ENCODE measurements around the gene ELAC2. TPM values are rescaled to one million over a fixed set of nuclear protein-coding genes. Genes with fewer than 3 reads are reported as not detected.
A peak's percentile ranks its signal among the peaks of the same experiment; 100 is the strongest.

ELAC2 gene
- total RNA-seq, 2 donors from 2014 or later: 65.5 to 146 TPM

DNA sequence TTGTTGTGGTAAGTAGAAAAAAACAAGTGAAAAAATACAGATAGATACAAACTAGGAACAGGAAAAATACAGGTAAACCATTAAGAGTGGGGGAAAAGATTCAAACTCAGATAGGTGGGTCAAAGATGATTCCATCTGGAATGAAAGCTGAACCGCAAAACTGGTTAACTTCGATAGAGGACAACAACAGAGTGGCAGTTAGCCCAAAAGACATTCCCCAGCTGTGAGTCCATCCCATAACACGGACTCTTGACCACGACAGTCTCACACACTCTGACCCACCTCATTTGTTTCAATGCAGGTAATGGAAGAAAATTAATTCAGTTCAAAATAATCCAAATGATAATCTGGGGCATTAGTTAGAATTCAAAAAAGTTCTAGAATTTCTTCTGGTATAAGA, 13.5 kb downstream of the ELAC2 start:
- Mint-ChIP-seq H3K9me3 (no peaks in the 10 kb centered on the region), H3K27me3 (no peaks in the 10 kb centered on the region), H3K4me3 (no peak overlapping the region), H3K27ac (peak overlapping the region in 1 of 2 donors; percentile 49), H3K36me3 (peaks cover 14% of the 10 kb centered on the region), H3K4me1 (ENCODE audit: low read depth in 2 of 2) (peaks cover 0 to 5% of the 10 kb centered on the region in 2 donors)
- DNase-seq (ENCODE audit: low spot score): no peak
- ATAC-seq: no peak

DNA sequence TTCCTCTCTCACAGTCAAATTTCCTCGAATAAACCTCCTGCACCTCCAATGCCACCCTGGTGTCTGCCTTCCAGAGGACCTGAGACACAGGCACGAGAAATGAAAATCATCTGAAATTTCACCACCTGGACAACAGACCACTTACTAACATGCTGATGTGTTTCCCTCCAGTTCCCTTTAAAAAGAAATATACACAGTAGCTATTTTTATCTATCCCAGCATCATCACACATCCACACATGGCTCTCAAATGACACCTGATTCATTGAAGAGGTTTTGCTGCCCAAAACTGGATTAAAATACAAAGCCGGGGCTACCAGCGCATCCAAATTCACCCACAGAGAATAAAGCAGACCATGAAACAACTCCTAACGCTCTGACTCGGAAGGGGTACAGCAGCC, 13.9 kb downstream of the ELAC2 start:
- ATAC-seq (no peak), DNase-seq (ENCODE audit: low spot score) (no peak)
- H3K4me3 Mint-ChIP-seq: no peak overlapping the region
- H3K27ac Mint-ChIP-seq: peak overlapping the region in 1 of 2 donors; percentile 49
- H3K4me1 Mint-ChIP-seq (ENCODE audit: low read depth in 2 of 2): peaks cover 0 to 5% of the 10 kb centered on the region in 2 donors
- H3K27me3 Mint-ChIP-seq: no peaks in the 10 kb centered on the region
- H3K9me3 Mint-ChIP-seq: no peaks in the 10 kb centered on the region
- H3K36me3 Mint-ChIP-seq: peaks cover 14% of the 10 kb centered on the region

DNA sequence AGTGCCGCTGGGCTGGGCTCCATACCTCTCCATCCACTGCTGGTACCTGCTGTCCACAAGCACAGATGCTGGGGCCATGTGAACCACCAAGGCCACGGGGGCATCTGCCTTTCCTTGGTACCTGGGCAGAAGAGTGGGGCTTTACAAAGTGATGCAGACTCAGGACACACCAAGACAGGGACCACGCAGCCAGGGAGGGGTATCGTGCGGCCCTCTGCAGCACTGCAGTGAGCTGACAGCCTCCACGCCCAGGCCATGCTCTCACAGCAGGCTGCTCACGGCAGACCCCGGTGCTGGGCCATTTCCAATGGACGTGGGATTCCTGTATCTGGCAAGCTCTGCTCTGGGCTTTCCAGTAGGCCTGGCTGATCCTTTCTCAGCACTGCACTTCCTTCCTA, 14.4 kb downstream of the ELAC2 start:
- ATAC-seq: peak in 1 of 2 donors; percentile 43

DNA sequence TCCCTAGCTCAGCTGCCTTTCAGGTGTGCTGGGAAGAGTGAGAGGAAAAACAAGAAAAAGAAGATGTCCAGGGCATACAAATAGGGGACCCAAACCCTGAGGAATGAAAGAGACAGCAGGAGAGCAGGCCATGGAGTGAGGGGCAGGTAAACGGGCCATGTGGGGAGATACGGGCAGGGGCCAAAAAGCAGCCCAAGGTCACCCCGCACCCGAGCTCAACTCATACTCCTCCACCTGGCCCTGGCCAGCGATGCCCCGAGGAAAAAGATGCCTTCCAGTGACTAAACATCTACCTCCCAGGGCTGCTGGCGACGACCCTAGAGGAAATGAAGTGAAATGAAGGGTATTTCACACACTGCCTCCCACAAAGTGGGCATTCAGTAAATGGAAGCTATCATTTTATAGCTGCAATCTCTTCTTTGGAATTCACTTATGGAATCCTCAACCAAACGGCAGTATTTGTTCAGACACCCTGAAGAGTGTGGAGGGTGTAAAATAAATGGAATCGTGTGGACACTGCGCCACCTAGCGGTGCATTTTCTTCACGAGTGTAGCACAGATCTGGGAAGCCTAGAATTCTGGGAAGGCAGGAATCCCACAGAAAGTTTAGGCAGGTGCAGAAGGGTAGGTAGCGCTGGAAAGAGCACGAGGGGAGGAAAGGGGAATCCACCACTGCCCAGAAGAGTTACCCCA, 14.9 kb downstream of the ELAC2 start:
- peaks cover 10% of the 10 kb centered on the region for H3K36me3 Mint-ChIP-seq
- ATAC-seq (peak in 1 of 2 donors; percentile 61), DNase-seq (ENCODE audit: low spot score) (no peak)
- H3K27ac Mint-ChIP-seq: no peak overlapping the region
- H3K9me3 Mint-ChIP-seq: no peaks in the 10 kb centered on the region
- H3K4me3 Mint-ChIP-seq: no peak overlapping the region
- H3K27me3 Mint-ChIP-seq: no peaks in the 10 kb centered on the region
- H3K4me1 Mint-ChIP-seq (ENCODE audit: low read depth in 2 of 2): peaks cover 0 to 5% of the 10 kb centered on the region in 2 donors

More for the DNA sequence above, 14.4 kb downstream of the ELAC2 start:
- no peak overlapping the region for H3K4me3 Mint-ChIP-seq
- peaks cover 11% of the 10 kb centered on the region for H3K36me3 Mint-ChIP-seq
- peaks cover 0 to 5% of the 10 kb centered on the region in 2 donors for H3K4me1 Mint-ChIP-seq (ENCODE audit: low read depth in 2 of 2)
- no peak for DNase-seq (ENCODE audit: low spot score)
- no peaks in the 10 kb centered on the region for H3K9me3 Mint-ChIP-seq
- H3K27ac Mint-ChIP-seq: peak overlapping the region in 1 of 2 donors; percentile 49
- no peaks in the 10 kb centered on the region for H3K27me3 Mint-ChIP-seq

DNA sequence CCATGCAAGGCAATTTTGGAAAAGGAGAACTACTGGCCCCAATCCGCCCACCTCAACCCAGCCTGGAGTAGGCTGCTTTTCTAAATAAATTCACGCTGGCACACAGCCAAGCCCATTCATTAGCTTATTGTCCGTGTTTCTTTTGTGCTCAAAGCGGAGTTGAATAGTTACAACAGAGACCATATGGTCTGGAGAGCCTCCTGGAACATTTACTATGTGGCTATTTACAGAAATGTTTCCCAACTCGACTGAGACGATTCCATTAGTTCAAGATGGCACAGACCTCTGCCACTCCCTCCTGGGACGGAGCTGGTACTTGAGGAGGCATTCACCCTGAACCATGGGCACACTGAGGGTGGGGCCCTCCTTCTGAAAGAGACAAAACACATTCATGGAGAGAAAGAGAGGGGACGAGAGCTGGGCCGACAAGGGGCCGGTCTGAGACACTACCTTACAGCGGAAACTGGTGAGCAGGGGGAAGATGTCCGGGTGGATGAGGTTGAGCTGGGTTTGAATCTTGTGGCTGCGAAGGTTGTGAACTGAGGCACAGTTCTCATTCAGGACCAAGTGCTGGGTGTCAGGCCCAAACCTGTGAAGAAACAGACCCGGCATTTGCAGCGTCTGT, 15.7 kb downstream of the ELAC2 start:
- DNase-seq (ENCODE audit: low spot score) (no peak), ATAC-seq (no peak)
- Mint-ChIP-seq H3K4me1 (ENCODE audit: low read depth in 2 of 2) (peaks cover 0 to 5% of the 10 kb centered on the region in 2 donors), H3K27me3 (no peaks in the 10 kb centered on the region), H3K9me3 (no peaks in the 10 kb centered on the region), H3K4me3 (no peak overlapping the region), H3K36me3 (peaks cover 16% of the 10 kb centered on the region), H3K27ac (no peak overlapping the region)

DNA sequence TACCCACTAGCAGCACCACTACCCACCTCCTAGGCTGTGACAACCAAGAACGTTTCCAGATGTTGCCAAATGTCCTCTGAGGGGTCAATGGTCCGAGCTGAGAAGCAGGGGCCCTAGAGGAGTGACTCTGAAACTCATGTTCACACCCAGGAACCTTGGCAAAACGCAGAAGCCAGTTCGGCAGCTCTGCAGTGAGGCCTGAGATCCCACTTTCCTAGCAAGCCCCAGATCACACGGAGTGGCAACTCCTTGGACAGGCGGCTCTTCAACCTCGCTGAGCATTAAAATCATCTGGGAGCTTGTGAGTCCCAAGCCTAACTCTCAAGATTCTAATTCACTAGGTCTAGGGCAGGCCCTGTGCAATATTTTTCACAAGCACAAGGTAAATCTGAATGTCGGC, 17.3 kb downstream of the ELAC2 start:
- Mint-ChIP-seq H3K9me3 (no peaks in the 10 kb centered on the region), H3K36me3 (peaks cover 20% of the 10 kb centered on the region), H3K27me3 (no peaks in the 10 kb centered on the region), H3K4me3 (no peak overlapping the region), H3K4me1 (ENCODE audit: low read depth in 2 of 2) (peaks cover 0 to 5% of the 10 kb centered on the region in 2 donors), H3K27ac (no peak overlapping the region)
- DNase-seq (ENCODE audit: low spot score) (peak; percentile 26), ATAC-seq (no peak)

DNA sequence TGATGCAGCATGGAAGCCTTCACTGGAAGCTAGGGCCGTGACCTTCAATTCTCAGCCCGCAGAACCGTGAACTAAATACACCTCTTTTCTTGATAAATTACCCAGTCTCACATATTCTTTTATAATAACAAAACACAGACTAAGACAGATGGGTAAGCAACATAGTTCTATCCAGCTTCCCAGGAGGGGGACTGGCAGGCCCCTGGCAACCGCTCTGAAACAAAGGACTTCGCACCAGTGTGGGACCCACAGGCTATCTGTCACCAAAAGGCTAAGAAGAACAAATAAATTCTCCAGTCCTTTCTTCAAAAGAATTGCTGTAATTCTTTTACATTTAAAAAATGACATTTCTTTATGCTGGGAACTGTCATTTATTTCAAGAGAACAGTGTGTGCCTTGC, 19.0 kb downstream of the ELAC2 start:
- H3K36me3 Mint-ChIP-seq: peaks cover 12% of the 10 kb centered on the region
- no peak for ATAC-seq
- H3K27ac Mint-ChIP-seq: no peak overlapping the region
- no peak for DNase-seq (ENCODE audit: low spot score)
- H3K4me1 Mint-ChIP-seq (ENCODE audit: low read depth in 2 of 2): peaks cover 0 to 2% of the 10 kb centered on the region in 2 donors
- no peaks in the 10 kb centered on the region for H3K27me3 Mint-ChIP-seq
- no peak overlapping the region for H3K4me3 Mint-ChIP-seq
- no peaks in the 10 kb centered on the region for H3K9me3 Mint-ChIP-seq

DNA sequence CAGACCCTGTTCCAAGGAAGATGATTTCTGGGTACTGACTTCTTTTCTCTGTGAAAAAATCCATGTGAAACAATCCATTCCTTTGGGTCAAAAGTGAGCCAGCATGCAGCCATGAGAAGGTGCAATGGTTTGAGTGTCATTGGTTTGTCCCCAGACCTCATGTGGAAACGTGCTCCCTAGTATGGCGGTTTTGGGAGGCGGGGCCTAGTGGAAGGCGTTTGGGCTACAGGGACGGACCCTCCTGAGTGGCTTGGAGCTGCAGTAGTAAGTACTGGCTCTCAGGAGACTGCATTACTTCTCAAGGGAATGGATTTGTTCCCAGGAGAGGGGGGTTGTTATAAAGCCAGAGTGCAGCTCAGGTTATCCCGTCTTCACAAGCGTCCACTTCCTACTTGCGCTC, 19.4 kb downstream of the ELAC2 start:
- H3K9me3 Mint-ChIP-seq: no peaks in the 10 kb centered on the region
- H3K4me3 Mint-ChIP-seq: no peak overlapping the region
- ATAC-seq (no peak), DNase-seq (ENCODE audit: low spot score) (no peak)
- H3K4me1 Mint-ChIP-seq (ENCODE audit: low read depth in 2 of 2): no peaks in the 10 kb centered on the region
- no peak overlapping the region for H3K27ac Mint-ChIP-seq
- H3K36me3 Mint-ChIP-seq: peaks cover 11% of the 10 kb centered on the region
- no peaks in the 10 kb centered on the region for H3K27me3 Mint-ChIP-seq

DNA sequence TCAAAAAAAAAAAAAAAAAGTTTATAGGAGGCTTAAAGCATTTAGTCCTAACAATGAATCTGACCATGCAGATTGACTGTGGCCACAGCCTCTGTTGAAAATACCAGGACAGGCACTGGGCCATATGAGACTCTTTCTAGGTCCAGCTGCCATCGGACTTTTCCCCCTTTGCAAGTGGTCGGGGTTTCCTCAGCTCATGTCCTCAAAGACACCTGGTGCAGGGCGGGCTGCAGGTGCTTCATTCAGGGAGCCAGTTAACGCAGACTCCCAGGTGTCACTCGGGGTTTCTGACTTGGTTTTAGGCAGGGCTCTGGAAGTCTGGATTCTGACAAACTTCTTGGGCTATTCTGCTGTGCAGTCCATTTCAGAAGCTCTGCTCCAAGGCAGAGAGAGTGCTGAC, 20.9 kb downstream of the ELAC2 start:
- Mint-ChIP-seq H3K27me3 (no peaks in the 10 kb centered on the region), H3K4me3 (no peak overlapping the region), H3K9me3 (no peaks in the 10 kb centered on the region), H3K36me3 (peaks cover 14% of the 10 kb centered on the region), H3K27ac (no peak overlapping the region), H3K4me1 (ENCODE audit: low read depth in 2 of 2) (no peaks in the 10 kb centered on the region)
- ATAC-seq: no peak
- DNase-seq (ENCODE audit: low spot score): no peak

DNA sequence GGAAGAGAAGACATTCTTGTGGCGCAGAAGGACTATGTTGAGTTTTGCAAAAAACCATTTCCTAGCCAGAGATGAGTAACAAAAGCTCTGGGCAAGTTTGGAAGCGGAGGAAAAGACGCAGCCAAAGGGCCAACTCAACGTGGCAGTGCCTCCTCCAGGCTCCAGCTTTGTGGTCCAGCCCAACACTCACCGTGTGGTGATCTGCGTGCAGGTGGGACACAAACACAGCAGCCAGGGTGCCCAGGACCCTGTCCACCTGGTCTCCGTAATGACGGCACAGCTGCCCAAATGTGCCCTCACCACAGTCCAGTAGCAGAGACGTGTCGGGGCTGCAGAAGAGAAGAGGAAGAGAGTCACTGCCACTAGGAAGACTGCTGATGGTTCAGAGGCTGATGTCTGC, 21.5 kb downstream of the ELAC2 start:
- Mint-ChIP-seq H3K27me3 (no peaks in the 10 kb centered on the region), H3K9me3 (no peaks in the 10 kb centered on the region), H3K27ac (no peak overlapping the region), H3K4me1 (ENCODE audit: low read depth in 2 of 2) (no peaks in the 10 kb centered on the region), H3K36me3 (peaks cover 20% of the 10 kb centered on the region), H3K4me3 (no peak overlapping the region)
- ATAC-seq (no peak), DNase-seq (ENCODE audit: low spot score) (no peak)

DNA sequence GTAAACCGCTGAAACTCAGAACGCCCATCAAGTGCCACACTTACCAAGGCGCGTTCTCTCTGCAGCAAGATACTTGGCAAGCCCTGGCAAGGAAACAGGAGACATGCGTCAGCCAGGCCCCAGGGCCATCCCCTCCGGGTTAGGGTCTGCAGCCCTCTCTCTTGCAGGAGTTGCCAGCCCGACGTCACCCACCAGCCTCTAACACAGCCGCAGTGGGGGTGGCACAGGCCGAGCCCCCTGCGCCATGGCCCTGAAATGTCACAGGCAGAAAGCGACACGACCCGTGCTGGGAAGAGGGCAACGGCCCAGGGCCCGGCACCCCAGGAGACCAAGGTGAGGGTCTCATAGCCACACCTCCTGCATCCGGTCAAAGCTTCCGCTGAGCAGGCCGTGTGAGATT, 21.9 kb downstream of the ELAC2 start:
- DNase-seq (ENCODE audit: low spot score): no peak
- Mint-ChIP-seq H3K36me3 (peaks cover 21% of the 10 kb centered on the region), H3K27me3 (no peaks in the 10 kb centered on the region), H3K4me1 (ENCODE audit: low read depth in 2 of 2) (no peaks in the 10 kb centered on the region), H3K9me3 (no peaks in the 10 kb centered on the region), H3K4me3 (no peak overlapping the region), H3K27ac (no peak overlapping the region)
- no peak for ATAC-seq

DNA sequence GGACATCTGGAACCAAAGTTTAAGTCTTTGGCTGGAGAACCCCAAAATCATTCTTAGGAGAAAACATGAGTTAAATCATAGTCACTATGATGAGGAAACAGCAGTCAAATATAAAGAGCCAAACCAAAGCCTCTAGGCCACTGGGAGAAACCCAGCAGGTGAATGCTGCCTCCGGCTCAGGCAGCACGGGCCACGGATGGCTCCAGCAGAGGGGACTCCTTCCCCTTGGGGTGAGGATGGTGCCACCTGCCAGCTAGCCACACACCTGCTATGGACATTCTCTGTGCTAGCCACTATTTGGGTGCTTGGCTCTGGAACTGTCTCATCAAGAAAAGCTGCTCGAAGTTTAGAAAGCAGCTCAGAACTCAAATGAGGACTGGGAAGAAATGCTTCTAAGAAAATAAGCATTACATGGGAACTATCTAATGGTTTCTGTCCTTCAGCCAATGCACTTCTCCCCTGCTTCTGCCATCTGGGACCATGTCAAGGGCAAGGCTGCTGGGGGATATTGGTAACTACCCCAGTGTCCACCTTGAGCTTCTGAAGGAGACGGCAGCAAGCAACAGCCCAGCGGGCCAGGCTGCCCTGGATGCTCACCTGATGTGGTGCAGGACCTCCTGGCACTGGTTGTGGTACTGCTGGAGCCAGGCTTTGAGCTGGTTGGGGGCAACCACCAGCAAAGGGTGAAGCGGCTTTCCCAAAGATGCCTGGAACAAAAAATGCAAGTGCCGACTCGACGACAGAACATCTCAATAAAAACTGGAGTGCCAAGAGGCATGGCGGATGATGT, 22.5 kb downstream of the ELAC2 start:
- H3K27ac Mint-ChIP-seq: no peak overlapping the region

DNA sequence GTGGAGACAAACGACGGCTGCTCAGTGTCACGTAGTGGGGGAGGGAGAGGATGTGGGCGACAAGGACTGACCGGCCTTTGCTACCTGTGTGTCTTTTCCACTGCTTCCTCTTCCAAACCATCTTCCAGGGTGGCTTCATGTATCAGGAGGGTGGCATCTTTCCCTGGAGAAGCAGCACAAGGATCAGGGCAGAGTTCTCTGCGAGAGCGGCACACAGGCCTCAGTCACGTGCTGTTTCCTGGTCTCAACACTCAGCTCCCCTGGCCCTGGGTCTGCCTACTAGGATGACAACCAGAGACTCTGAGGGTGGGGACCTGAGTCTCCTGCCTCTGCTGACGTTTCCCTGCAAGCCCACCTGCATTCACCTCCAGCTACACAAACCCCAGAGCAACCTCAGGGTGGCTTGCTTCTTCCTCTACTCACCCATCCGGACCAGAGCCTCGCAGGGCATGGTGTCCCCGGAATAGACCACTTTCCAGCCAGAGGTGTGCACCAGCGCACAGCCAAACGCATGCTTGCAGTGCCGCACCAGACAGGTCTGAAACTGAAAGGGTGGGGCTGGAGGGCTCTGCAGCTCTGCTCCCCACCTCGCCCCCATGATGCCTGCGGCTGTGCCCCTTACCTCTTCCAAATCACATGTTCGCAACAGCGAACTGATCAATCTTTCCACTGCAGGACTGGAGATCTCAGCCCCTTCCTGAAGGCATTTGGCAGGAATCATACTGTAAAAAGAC, 23.3 kb downstream of the ELAC2 start:
- H3K9me3 Mint-ChIP-seq: no peaks in the 10 kb centered on the region
- no peaks in the 10 kb centered on the region for H3K27me3 Mint-ChIP-seq
- no peak overlapping the region for H3K27ac Mint-ChIP-seq
- H3K4me3 Mint-ChIP-seq: no peak overlapping the region
- H3K36me3 Mint-ChIP-seq: peaks cover 21% of the 10 kb centered on the region
- no peak for ATAC-seq
- no peak for DNase-seq (ENCODE audit: low spot score)
- H3K4me1 Mint-ChIP-seq (ENCODE audit: low read depth in 2 of 2): peaks cover 0 to 2% of the 10 kb centered on the region in 2 donors

More for the DNA sequence above, 22.5 kb downstream of the ELAC2 start:
- ATAC-seq (no peak), DNase-seq (ENCODE audit: low spot score) (no peak)
- Mint-ChIP-seq H3K9me3 (no peaks in the 10 kb centered on the region), H3K27me3 (no peaks in the 10 kb centered on the region), H3K4me1 (ENCODE audit: low read depth in 2 of 2) (no peaks in the 10 kb centered on the region), H3K36me3 (peaks cover 21% of the 10 kb centered on the region), H3K4me3 (no peak overlapping the region)

Data from natural killer cell treated with Interleukin-12 subunit alpha and Interleukin-12 subunit beta and Interleukin-15 and Interleukin-18, amount 100 ng/mL, for 72 hours (primary cell).